GM18526 (cell line): ENCODE data around the gene SRGN.
A peak's percentile ranks its signal among the peaks of the same experiment; 100 is the strongest.

Source experiments
- POLR2A ChIP-seq: IDR thresholded peaks from 3 replicates; pipeline ENCODE4 v1.6.1; 2011; ENCODE audit not compliant: insufficient read length; ENCODE audit errors: extremely low read depth

Gene SRGN

DNA sequence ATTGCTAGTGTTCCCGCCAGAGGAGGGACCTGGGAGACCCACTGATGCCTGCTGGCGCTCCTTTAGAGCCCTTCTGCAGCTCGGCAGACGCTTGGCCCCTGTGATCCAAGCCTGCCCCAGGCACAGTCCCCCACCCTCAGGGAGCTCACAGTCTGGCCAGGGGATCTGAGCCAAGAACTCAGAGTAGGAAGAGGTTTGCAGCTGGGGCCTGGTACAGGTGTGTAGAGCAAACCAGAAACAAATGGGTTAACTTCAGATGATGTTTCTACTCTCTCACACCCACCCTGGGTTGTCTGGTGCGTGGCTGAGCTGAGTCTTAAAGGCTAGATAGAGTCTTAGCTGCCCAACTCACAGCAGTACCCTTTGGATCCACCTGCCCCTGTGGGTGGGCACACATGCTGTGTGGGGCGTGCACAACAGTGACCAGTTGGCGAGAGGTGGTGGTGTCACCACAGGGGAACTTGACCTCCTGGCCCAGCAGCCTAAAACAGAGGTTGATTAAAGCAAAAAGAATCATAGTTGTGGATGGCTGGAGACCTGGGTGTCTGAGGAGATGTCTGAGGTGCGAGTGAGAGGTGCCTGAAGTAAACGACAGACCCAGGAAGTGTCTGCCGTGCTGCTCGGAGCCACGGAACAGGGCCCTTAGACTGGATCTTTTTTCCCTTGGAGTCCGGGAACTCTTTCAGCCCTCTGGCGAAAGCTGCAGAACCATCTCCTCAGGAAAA lies 31.2 kb upstream of the SRGN start:
- TF ChIP-seq POLR2A: no peak

DNA sequence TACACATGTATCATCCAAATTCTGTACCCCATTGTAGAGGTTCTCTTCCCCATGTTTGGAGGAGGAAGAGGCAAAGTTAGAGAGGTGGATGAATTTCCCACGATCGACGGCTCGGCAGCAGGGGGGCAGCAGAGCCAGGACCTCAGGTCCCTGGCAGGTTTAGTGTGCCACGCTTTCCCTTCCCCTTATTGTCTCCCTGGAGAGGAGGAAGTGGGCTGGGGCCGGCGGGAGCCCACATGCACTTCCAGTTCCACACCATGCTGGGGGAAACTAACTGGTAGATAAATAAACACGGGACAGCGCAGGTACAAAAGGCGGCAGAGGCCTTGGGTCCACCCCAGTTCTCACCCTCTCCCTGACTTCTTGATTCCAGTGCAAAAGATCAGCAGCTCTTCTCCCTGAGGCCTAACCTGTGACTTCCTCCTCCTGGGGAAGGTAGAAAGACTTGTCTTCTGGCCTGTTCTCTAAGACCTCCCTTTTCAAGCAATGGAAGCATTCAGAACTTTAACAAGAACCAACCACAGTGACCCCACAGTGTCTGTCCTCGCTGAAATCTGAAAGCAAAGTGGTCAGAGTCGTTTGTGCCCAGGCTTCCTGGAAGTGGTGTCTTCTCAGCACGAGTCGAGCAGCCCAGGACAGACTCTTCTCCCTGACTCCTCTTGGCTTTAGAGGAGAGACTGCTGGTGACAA lies 30.5 kb upstream of the SRGN start:
- TF ChIP-seq POLR2A: peak; percentile 15

DNA sequence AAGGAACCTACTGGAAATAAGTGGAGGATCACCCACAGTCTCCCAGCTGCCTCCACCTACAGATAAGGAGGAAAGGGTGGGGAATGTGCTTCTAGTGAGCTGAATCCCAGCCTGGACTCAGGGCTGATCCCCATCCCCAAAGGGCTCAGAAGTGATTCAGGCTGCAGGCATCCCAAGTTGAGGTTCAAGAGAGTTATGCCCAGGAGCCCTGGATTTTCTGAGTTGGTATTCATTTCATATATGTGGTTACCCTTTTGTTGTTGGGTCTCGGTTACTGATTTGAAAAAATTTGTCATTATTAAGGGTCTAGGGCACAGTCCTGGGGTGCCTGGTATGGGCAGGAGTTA lies 30.0 kb upstream of the SRGN start:
- no peak for TF ChIP-seq POLR2A

DNA sequence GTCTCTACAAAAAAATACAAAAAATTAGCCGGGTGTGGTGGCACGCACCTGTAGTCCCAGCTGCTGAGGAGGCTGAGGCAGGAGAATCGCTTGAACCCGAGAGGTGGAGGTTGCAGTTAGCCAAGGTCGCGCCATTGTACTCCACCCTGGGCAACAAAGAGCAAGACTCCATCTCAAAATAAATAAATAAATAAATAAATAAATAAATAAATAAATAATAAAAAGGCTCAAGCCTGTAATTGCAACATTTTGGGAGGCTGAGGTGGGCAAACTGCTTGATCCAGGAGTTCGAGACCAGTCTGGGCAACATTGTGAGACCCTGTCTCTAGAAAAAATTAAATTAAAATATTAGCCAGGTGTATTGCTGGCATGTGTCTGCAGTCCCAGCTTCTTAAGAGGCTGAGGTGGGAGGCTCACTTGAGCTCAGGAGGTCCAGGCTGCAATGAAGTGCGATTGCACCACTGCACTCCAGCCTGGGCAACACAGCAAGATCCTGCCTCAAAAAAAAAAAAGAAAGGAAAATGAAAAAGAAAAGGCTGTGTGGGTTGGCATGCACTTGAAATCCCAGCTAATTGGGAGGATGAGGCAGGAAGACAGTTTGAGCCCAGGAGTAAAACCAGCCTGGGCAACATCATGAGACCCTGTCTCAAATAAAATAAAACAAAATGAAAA lies 27.6 kb upstream of the SRGN start:
- TF ChIP-seq POLR2A: no peak

DNA sequence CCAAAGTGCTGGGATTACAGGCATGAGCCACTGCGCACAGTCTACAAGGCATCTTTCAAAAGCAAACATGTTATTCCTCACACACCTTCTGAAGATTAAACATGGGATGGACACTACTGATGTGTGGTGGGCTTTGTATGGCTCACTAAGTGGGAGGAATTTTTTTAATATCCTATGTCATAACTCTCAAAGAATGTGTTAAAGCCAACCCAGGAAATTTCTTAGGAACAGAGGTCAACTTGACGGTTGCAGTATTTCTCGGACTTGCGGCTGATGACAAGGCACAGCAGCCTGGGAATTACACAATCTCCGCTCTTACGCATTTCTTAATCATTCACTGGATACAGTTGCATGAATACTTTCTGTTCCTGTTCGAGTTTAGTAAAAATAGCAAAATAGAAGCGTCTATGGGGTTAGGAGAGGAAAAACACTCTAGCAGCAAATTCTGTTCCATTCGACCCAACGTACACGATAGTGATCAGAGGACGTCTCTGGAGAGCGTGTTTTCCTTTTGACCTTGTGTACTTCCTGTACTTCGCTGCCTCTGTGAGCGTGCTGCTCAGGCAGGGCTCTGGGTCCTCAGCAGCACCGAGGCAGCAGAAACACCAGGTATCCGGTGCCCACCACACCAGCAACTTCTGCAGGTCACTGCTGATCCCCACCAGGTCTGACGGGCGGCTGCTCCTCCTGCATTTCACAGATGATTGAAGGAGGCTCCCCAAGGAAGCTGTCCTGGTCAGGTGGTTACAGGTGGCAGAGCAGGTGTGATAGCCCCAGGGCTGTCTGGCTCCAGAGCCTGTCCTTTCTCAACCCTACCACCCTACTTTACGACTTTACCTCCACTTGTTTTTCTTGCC lies 26.4 kb upstream of the SRGN start:
- TF ChIP-seq POLR2A: peak; percentile 49

DNA sequence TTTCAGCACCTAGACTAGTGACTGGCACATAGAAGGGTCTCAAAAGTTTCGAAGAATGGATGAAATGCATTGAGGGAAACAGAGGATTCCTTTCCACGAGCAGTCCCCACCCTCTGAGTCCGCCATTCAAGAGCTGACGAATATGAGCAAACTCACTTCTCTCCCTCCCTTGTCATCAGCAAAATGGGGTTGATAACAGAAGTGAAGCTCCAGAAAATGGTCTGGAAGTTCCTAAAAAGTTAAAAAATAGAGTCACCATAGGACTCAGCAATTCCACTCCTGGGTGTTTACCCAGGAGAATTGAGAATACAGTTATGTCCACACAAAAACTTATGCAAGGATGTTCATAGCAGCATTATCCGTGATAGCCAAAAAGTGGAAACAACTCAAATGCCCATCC lies 25.0 kb upstream of the SRGN start:
- TF ChIP-seq POLR2A: no peak

DNA sequence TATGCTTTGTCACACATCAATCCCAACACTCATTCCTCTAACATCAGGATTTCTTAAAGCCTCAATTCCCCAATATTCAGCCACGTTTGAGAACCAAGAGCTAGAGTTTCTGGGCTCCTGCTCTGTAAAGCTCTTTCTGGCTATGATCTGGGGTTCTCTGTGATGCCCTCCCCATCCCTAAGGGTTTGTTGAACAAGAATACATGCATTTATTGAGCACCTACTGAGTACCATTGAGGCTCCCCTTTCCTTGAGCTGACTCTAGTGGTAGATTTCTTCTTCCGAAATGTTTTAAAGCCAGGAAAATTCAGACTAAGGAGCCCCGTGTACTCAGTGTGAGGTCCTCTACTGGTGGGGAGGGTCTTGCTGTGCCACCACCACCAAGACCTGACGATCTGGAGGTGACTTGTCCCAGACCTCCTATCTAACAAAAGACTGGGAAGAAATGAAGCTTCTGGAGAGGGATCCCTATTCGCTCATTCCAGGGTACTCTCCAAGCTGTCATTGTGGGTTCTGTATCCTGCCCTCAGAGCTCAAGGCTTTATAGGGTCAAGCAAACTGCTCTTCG lies 23.1 kb upstream of the SRGN start:
- no peak for TF ChIP-seq POLR2A

DNA sequence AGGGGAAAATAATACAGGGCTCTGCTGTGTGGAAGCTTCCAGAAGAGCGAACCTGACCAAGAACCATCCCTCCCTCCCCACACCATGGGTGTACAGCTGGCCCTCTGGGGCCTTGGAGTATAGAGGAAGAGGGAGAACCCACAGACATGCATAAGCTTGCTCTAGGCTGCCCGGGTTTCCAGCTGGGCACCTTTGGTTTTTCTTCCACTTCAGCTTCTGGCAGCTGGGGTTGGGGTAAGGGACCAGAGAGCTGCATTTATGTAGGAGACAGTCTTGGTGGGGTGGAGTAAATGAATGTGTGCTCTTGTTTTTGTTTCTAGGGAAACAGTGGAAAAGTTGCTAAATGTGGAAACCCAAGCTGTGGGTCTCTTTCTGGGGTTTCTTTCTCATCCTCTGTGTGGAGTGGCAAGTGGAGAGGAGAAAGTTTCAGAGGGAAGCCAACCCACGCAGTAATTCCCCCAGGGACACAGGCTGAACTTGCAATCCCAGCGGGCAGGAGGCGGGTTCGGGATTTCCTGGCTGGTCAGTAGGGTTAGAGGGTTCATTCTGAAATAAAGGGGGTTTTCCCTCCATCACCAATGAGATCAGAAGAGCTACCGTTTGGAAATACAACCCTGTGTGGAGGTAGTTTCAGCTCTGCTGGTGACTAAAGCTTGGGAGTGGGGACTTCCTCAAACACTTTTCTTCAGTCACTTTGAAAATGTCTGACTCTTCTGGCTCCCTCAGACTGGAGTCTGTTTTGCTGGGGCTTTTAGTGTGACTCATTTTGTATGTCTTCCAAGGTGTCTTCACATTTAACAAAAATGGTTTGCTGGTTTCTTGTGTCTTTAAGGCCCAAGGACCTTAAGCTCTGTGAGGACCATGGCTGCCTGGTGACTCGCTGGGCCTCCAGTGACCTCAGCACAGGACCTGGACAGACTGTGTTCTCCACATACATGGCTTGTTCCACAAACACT lies 22.2 kb upstream of the SRGN start:
- TF ChIP-seq POLR2A: no peak

DNA sequence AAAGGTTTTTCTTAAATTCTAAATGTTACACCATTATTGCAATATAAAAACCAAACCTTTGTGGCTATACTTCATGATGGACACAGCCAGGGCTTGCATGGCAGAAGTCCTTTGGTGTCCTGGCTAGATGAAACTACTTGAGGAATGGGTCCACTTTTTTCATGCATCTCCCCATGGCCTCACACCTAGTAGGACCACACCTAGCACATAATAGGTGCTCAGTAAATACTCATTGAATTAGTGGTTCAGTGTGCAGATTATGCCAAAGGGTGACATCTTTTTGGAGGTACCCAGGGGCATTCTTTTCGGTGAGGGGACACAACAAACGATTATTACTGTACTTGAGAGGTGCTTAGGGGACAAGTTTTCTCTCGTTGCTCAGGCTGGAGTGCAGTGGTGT lies 20.7 kb upstream of the SRGN start:
- no peak for TF ChIP-seq POLR2A

DNA sequence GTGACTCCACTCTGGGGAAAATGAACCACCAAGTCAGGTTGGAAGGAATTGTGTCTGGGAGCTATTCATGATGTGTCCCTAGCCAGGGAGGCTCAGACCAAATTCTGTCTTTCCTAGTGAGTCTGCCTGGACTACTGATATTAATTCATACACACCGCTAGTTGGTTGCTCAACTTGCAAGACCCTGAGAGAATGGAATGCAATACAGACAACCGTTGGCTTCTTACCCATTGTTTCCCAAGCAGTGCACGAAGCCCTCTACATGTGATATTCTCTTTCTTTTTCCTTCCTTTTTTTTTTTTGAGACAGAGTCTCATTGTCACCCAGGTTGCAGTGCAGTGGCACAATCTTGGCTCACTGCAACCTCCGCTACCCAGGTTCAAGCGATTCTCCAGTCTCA lies 19.4 kb upstream of the SRGN start:
- TF ChIP-seq POLR2A: no peak

DNA sequence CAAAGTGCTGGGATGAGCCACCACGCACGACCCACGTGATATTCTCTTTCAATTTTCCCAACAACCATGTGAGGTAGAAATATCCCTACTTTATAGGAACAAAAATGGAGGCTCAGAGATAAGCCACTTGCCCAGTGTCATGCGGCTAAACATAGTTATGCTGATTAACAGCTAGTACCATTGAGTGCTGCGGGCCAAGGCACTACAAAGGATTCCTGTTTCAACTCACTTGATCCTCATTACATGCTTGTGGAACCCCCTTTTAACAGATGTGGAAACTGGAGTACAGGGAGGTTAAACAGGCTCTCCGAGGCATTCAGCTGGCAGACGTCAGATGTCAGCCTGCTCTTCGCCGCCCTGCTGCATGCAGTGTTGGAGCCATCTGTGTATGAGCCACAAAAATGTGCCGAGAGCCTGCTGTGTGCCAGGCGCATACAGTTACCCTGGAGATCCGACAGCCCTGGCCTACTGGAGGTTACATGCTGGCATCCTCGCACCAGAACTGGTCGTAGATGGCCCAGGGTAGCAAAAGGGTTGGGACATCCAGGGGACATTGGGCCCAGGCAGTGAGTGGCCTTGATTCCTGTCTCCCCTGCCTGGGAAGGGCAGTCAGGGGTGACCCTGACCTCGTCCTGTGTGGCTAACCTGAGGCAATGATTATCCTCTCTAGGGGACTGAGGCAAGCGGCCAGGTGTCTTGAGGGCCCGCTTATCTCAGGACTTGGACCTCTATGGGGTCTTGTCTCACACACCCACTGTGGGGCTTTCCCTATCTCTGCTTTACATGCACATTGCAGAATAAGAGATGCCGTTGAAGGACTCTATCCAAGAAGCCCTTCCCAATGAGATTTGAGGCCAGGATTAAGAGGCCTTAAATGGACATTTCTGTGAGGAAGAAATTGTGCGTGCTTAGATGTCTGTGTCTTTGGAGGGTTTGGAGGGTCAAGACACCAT lies 18.5 kb upstream of the SRGN start:
- TF ChIP-seq POLR2A: no peak

DNA sequence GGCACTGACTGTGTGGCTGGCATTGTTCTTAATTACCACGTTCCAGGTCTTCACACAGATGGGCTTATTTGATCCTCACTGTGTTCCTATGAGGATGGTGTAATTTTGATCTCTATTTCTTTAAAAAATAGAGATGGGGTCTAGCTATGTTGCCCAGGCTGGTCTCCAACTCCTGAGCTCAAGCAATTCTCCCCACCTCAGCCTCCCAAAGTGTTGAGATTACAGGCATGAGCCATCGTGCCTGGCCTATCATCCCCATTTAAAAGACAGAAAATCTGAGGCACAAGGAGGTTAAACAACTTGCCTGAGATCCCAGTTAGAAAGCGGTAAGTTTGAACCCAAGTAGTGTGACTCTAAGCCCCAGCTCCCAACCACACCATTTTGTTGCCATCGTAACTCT lies 17.0 kb upstream of the SRGN start:
- no peak for TF ChIP-seq POLR2A

DNA sequence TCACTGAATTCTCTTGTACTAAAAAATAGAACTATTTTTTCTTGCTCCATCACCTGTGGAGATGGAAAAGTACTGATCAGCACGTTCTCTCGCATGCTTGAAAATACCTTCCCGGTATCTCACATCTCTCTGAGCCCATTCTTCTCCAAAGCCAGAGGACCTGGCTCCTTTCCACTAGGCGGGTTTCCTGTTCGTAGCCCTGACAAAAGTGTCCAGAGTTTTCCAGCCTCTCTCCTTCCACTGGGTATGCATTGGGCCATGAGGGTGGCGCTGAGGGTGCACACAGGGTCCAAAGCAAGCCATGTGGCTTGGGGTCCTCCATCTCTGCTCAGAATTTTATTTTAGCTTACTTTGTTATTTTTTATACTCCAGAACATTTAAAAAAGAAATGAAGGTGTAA lies 16.3 kb upstream of the SRGN start:
- TF ChIP-seq POLR2A: no peak

DNA sequence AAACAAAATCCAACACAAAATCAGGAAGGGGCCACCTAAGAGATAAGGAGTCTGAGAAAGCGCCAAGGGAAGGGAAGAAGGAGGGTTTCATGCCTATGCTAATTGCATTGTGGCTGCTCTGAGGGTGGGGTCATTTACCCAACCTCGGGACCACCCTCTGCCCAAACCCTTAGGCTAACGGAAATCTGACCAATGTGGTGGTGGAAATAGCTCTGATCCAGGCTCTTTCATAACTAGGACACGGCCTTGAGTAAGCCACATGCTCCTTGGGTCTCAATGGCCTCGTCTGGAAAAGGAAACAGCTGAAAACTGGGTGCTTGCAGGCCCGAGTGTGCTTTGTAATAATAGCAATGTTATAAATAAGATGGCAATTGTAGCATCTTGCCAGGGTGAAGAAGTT lies 14.9 kb upstream of the SRGN start:
- TF ChIP-seq POLR2A: no peak
